Stomach (tissue), 9 donors: ENCODE results near the gene STS. TPM values are rescaled to one million over a fixed set of nuclear protein-coding genes. Genes with fewer than 3 reads are reported as not detected.

Experiments
- DNase-seq, 2 donors: peaks; one replicate each; pipeline versions ENCODE4 v3.0.0 to v3.0.0-alpha.2; 2013 to 2019
- H3K27ac ChIP-seq, 5 donors: fragments of 200-600 bp in 4 of 5; sonication (generic) in 4 of 5; one replicate each; pipeline ENCODE4 v1.5.1; 2013 to 2019; ENCODE audit warnings: mild to moderate bottlenecking in 1 of 5, moderate library complexity in 1 of 5
- H3K27me3 ChIP-seq, 3 donors: fragments of 200-600 bp; sonication (generic); one replicate each; pipeline ENCODE4 v1.5.1; 2017 to 2019; ENCODE audit warnings: mixed run types in 1 of 3
- H3K36me3 ChIP-seq, 4 donors: fragments of 200-600 bp; sonication (generic); 1 replicate in 3 of 4; 2 replicates in 1 of 4; pipeline ENCODE4 v1.5.1; 2016 to 2019
- H3K4me1 ChIP-seq, 4 donors: fragments of 200-600 bp; sonication (generic); one replicate each; pipeline ENCODE4 v1.5.1; 2016 to 2019
- H3K4me3 ChIP-seq, 4 donors: fragments of 200-600 bp; sonication (generic) in 3 of 4; one replicate each; pipeline ENCODE4 v1.5.1; 2016 to 2019; ENCODE audit warnings: mild to moderate bottlenecking in 1 of 4
- H3K9me3 ChIP-seq, 4 donors: fragments of 200-600 bp; sonication (generic); one replicate each; pipeline ENCODE4 v1.5.1; 2016 to 2019
- CTCF ChIP-seq, 7 experiments: fragments of 450-650 bp in 4 of 7; fragments of 200-600 bp in 3 of 7; sonication (generic) in 3 of 7; IDR thresholded peaks; one replicate each; pipeline ENCODE4 v1.5.1; 2016 to 2019; ENCODE audit warnings: antibody characterized with exemption in 7 of 7, control low read depth in 2 of 7, mild to moderate bottlenecking in 1 of 7
- EP300 ChIP-seq: sonication (generic); formaldehyde crosslinking; IDR thresholded peaks from one replicate; pipeline ENCODE4 v1.6.1; 2017; ENCODE audit warnings: antibody characterized with exemption
- POLR2A ChIP-seq, 4 donors: fragments of 450-650 bp; IDR thresholded peaks; one replicate each; pipeline ENCODE4 v1.6.1; 2016; ENCODE audit warnings: antibody characterized with exemption in 4 of 4, control low read depth in 2 of 4, mild to moderate bottlenecking in 1 of 4, moderate library complexity in 1 of 4
- POLR2AphosphoS5 ChIP-seq, 3 donors: sonication (generic); formaldehyde crosslinking; IDR thresholded peaks; one replicate each; pipeline ENCODE4 v1.6.1; 2016; ENCODE audit warnings: antibody characterized with exemption in 3 of 3
- WGBS, 5 donors: extraction: QIAGEN DNeasy Blood & Tissue Kit in 3 of 5; methylation state at CpG; one replicate each; pipeline versions ENCODE4 v1.1.5 to v1.1.7; 2013 to 2018; 5-methylcytosine and 5-hydroxymethylcytosine counted together
- intact Hi-C: fragments of 100-400 bp; cut with DNase I; formaldehyde crosslinking; loops from one replicate; pipeline ENCODE4 v1.15.1; 2023; ENCODE audit warnings: low total_unique reads
- polyA plus RNA-seq, 3 donors: library from polyadenylated mRNA; stranded (reverse); fragments of 200-250 nt; gene quantifications; one replicate each; pipeline ENCODE4 v1.2.3, GENCODE V29; 2013
- total RNA-seq, 5 donors: library from RNA; depleted of rRNA; stranded (reverse); fragments of >200 nt; gene quantifications; one replicate each; pipeline versions ENCODE4 v1.1.0 to v1.2.3, GENCODE V29; 2014 to 2016
- donor health status: healthy with polysubstance abuse.
- donor health status: Bipolar disorder and iron deficiency.
- donor health status: healthy.

STS gene
- total and polyA plus RNA-seq, 8 donors = 2.1 to 13.4 (median 7.4) TPM

GRCh38 chrX:7179446-7179845, 31.9 kb downstream of the STS start:
- intact Hi-C loops = no loop called here
- WGBS, 5 donors = 91 to 95% (median 93%) methylated on average over 2 of the region's 2 CpGs
- Histone ChIP-seq H3K9me3 (no peaks in the 10 kb centered on the region), H3K4me1 (no peaks in the 10 kb centered on the region), H3K36me3 (peaks cover 0 to 5% (median 0%) of the 10 kb centered on the region in 4 donors), H3K4me3 (no peak overlapping the region), H3K27me3 (no peaks in the 10 kb centered on the region), H3K27ac (no peak overlapping the region)
- TF ChIP-seq POLR2AphosphoS5 (IDR thresholded peaks at IDR 0.05) (no peak), CTCF (IDR thresholded peaks at IDR 0.05) (no peak), POLR2A (IDR thresholded peaks at IDR 0.05) (no peak), EP300 (no peak)
- no peak for DNase-seq

- Histone ChIP-seq H3K36me3 (peaks cover 0 to 5% (median 0%) of the 10 kb centered on the region in 4 donors), H3K4me1 (no peaks in the 10 kb centered on the region), H3K27me3 (no peaks in the 10 kb centered on the region), H3K27ac (no peak overlapping the region), H3K4me3 (no peak overlapping the region), H3K9me3 (no peaks in the 10 kb centered on the region)
- intact Hi-C loops = no loop called here
- TF ChIP-seq POLR2AphosphoS5 (IDR thresholded peaks at IDR 0.05) (no peak), EP300 (no peak), CTCF (IDR thresholded peaks at IDR 0.05) (no peak), POLR2A (IDR thresholded peaks at IDR 0.05) (no peak)
- WGBS, 5 donors = 84 to 97% (median 88%) methylated on average over 3 of the region's 3 CpGs
- no peak for DNase-seq
Measured at GRCh38 chrX:7184816-7185215, 37.3 kb downstream of the STS start.

GRCh38 chrX:7188672-7189071, 41.2 kb downstream of the STS start:
- H3K36me3 ChIP-seq = peaks cover 0 to 3% (median 0%) of the 10 kb centered on the region in 4 donors
- no peaks in the 10 kb centered on the region for H3K4me1 ChIP-seq
- WGBS, 5 donors = 63 to 92% (median 66%) methylated on average over 2 of the region's 2 CpGs
- no peak for DNase-seq
- H3K4me3 ChIP-seq = no peak overlapping the region
- no peaks in the 10 kb centered on the region for H3K9me3 ChIP-seq
- TF ChIP-seq POLR2A (IDR thresholded peaks at IDR 0.05) (no peak), CTCF (IDR thresholded peaks at IDR 0.05) (no peak), POLR2AphosphoS5 (IDR thresholded peaks at IDR 0.05) (no peak), EP300 (no peak)
- H3K27me3 ChIP-seq = no peaks in the 10 kb centered on the region
- no peak overlapping the region for H3K27ac ChIP-seq
- intact Hi-C loops = no loop called here

- Histone ChIP-seq H3K36me3 (peaks cover 0 to 3% (median 0%) of the 10 kb centered on the region in 4 donors), H3K4me1 (no peaks in the 10 kb centered on the region), H3K27me3 (no peaks in the 10 kb centered on the region), H3K4me3 (no peak overlapping the region), H3K27ac (no peak overlapping the region), H3K9me3 (no peaks in the 10 kb centered on the region)
- 92 to 100% (median 93%) methylated on average over 2 of the region's 2 CpGs for WGBS, 5 donors
- DNase-seq = no peak
- intact Hi-C loops = no loop called here
- no peak for TF ChIP-seq POLR2AphosphoS5 (IDR thresholded peaks at IDR 0.05)
Measured at GRCh38 chrX:7190157-7190556, 42.6 kb downstream of the STS start.

- DNase-seq = no peak
- no peaks in the 10 kb centered on the region for H3K4me1 ChIP-seq
- 85 to 94% (median 89%) methylated on average over 2 of the region's 2 CpGs; no CpG with 5 or more reads in 1 of the 5 donors for WGBS, 5 donors
- H3K9me3 ChIP-seq = no peaks in the 10 kb centered on the region
- no peaks in the 10 kb centered on the region for H3K27me3 ChIP-seq
- no peak overlapping the region for H3K4me3 ChIP-seq
- TF ChIP-seq POLR2A (IDR thresholded peaks at IDR 0.05) (no peak), CTCF (IDR thresholded peaks at IDR 0.05) (no peak), POLR2AphosphoS5 (IDR thresholded peaks at IDR 0.05) (no peak), EP300 (no peak)
- intact Hi-C loops = no loop called here
- H3K36me3 ChIP-seq = peaks cover 0 to 3% (median 0%) of the 10 kb centered on the region in 4 donors
- no peak overlapping the region for H3K27ac ChIP-seq
Measured at GRCh38 chrX:7191681-7192110, 44.2 kb downstream of the STS start.
